Measurements from ENCODE around the gene LAMB2. TPM values are rescaled to one million over a fixed set of nuclear protein-coding genes. Genes with fewer than 3 reads are reported as not detected.
A peak's percentile ranks its signal among the peaks of the same experiment; 100 is the strongest.

Gene LAMB2
- total RNA-seq: 174 and 189 TPM in 2 replicates

DNA sequence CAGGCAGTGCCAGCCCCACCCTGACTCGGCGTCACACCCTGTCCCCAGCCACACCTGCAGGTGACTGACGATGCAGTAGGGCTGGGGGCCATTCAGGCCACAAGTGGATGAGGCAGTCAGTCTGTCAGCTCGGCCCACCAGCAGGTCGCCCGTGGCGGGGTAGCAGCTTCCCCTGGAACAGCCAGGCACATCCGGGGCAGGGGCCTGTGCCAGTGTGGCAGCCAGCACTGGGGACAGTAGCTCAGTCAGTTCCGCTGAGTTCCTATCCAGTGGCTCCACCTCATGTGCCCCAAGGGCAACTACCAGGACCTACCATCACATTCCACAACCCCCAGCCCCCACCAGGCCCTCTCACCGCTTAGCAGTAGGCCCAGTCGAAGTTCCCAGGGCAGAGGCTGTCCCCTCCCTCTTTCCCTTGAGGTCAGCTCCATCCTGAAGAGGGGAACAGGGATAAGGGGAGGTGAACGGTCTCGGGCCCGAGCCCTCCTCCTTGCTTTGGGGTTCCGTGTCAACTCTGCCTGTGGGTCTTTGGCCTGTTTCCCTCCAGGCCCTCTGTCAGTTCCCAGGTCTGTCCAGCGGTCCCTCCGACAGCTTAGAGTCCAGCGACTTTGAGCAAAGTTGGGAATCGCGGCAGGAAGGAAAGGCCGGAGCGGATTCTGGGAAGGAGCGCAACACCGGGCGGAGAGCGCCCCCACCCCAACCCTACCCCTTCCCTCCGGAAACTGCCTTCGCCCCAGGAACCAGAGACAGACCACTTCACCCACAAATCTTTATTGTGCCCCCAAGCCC, at the start of gene LAMB2:
Gene LAMB2 (minus strand): TSS at position 614 of the 789 bp plus-strand sequence. CDS start 183 bp downstream, at position 431.
- DNase-seq (ENCODE audit: low read depth): peak; percentile 51
- TF ChIP-seq, protein P1, sequence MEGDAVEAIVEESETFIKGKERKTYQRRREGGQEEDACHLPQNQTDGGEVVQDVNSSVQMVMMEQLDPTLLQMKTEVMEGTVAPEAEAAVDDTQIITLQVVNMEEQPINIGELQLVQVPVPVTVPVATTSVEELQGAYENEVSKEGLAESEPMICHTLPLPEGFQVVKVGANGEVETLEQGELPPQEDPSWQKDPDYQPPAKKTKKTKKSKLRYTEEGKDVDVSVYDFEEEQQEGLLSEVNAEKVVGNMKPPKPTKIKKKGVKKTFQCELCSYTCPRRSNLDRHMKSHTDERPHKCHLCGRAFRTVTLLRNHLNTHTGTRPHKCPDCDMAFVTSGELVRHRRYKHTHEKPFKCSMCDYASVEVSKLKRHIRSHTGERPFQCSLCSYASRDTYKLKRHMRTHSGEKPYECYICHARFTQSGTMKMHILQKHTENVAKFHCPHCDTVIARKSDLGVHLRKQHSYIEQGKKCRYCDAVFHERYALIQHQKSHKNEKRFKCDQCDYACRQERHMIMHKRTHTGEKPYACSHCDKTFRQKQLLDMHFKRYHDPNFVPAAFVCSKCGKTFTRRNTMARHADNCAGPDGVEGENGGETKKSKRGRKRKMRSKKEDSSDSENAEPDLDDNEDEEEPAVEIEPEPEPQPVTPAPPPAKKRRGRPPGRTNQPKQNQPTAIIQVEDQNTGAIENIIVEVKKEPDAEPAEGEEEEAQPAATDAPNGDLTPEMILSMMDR (IDR thresholded peaks at IDR 0.05; ENCODE audit: insufficient read depth, low read length, severe bottlenecking): peak; percentile 32
- peaks cover 13% of the 10 kb centered on the region for H3K36me3 ChIP-seq (ENCODE audit: control insufficient read depth, insufficient read depth, low read length)
- no peak for FAIRE-seq
- H3K4me3 ChIP-seq (ENCODE audit: low read depth, low read length): peak within 1 kb of the TSS; percentile 64
- H3K27me3 ChIP-seq (ENCODE audit: control insufficient read depth, insufficient read depth, low read length): no peaks in the 10 kb centered on the region

DNA sequence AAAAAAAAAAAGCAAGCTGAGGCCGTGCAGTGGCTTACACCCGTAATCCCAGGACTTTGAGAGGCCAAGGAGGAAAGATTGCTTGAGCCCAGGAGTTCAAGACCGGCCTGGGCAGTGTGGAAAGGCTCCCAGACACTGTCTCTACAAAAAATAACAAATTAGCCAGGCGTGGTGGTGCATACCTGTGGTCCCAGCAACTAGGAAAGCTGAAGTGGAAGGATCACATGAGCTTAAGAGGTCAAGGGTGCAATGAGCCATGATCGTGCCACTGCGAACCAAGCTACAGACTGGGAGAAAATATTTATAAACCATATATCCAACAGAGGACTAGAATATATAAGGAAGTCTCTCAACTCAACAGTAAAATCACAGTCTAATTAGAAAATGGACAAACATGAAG, 48.5 kb upstream of the LAMB2 start:
- TF ChIP-seq, protein P1 (IDR thresholded peaks at IDR 0.05; ENCODE audit: insufficient read depth, low read length, severe bottlenecking): no peak
- H3K36me3 ChIP-seq (ENCODE audit: control insufficient read depth, insufficient read depth, low read length): no peaks in the 10 kb centered on the region
- no peak overlapping the region for H3K4me3 ChIP-seq (ENCODE audit: low read depth, low read length)
- no peaks in the 10 kb centered on the region for H3K27me3 ChIP-seq (ENCODE audit: control insufficient read depth, insufficient read depth, low read length)
- DNase-seq (ENCODE audit: low read depth) (no peak), FAIRE-seq (no peak)

DNA sequence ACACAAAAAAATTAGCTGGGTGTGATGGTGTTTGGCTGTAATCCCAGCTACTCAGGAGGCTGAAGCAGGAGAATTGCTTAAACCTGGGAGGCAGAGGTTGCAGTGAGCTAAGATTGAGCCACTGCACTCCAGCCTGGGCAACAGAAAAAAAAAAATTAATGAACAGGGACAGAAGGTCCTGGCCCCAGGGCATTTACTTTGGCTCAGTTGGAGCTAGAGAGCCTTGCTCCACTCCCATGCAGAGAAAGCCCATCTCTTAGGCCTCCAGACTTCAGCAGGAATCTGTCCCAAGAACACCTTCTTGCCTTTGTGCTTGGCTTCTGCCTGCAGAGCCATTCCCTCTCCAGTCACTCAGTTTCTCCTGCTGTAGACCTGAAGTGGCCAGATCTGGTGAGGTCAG, 47.3 kb upstream of the LAMB2 start:
- no peak for DNase-seq (ENCODE audit: low read depth)
- Histone ChIP-seq H3K27me3 (ENCODE audit: control insufficient read depth, insufficient read depth, low read length) (no peaks in the 10 kb centered on the region), H3K36me3 (ENCODE audit: control insufficient read depth, insufficient read depth, low read length) (peaks cover 5% of the 10 kb centered on the region), H3K4me3 (ENCODE audit: low read depth, low read length) (no peak overlapping the region)
- TF ChIP-seq, protein P1 (IDR thresholded peaks at IDR 0.05; ENCODE audit: insufficient read depth, low read length, severe bottlenecking): no peak
- FAIRE-seq: no peak

DNA sequence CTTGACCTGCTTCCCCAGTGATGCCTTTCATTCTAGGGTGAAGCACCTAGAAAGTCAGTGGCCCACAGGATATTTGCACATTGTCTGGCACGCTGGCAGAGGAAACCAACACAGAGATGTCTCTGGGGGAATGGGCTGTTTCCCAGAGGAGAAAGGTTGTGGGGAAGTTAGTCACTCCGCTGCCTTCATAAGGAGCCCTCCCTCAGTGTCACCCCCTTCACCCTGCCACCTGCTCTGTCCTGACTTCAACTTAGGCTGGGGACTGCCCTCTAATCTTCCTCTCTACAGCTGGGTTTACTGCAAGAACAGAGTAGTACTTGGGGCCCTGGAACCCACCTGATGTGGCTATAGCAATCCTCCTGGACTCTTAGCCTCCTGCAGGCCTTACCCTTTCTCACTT, 44.2 kb upstream of the LAMB2 start:
- H3K36me3 ChIP-seq (ENCODE audit: control insufficient read depth, insufficient read depth, low read length): peaks cover 13% of the 10 kb centered on the region
- TF ChIP-seq, protein P1 (IDR thresholded peaks at IDR 0.05; ENCODE audit: insufficient read depth, low read length, severe bottlenecking): no peak
- DNase-seq (ENCODE audit: low read depth): no peak
- H3K4me3 ChIP-seq (ENCODE audit: low read depth, low read length): no peak overlapping the region
- no peaks in the 10 kb centered on the region for H3K27me3 ChIP-seq (ENCODE audit: control insufficient read depth, insufficient read depth, low read length)
- peak; percentile 23 for FAIRE-seq

DNA sequence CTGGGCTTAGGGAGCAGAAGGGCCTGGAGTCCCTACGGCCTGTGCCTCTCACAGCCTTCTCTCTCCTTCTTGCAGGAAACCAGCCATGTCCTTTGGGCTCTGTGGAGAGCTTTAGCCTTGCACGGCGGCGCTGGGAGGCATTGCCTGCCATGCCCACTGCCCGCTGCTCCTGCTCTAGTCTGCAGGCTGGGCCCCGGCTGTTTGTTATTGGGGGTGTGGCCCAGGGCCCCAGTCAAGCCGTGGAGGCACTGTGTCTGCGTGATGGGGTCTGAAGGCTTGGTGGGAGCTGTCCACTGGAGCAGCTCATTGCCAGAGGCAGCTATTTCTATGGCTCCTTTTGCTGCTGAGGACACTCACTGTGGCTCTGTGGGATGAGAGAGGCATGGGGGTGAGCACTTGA, 42.7 kb upstream of the LAMB2 start:
- no peak for DNase-seq (ENCODE audit: low read depth)
- no peaks in the 10 kb centered on the region for H3K27me3 ChIP-seq (ENCODE audit: control insufficient read depth, insufficient read depth, low read length)
- H3K4me3 ChIP-seq (ENCODE audit: low read depth, low read length): no peak overlapping the region
- H3K36me3 ChIP-seq (ENCODE audit: control insufficient read depth, insufficient read depth, low read length): peaks cover 13% of the 10 kb centered on the region
- no peak for FAIRE-seq
- TF ChIP-seq, protein P1 (IDR thresholded peaks at IDR 0.05; ENCODE audit: insufficient read depth, low read length, severe bottlenecking): no peak
